Esophagus squamous epithelium (tissue), 4 donors: ENCODE data around the gene NDUFS5.

ENCODE experiments used
- POLR2A ChIP-seq, 4 donors: fragments of 450-650 bp; IDR thresholded peaks; one replicate each; pipeline ENCODE4 v1.6.1; 2017; ENCODE audit warnings: antibody characterized with exemption in 4 of 4, mild to moderate bottlenecking in 4 of 4, moderate library complexity in 3 of 4
- TF ChIP-seq, protein P1 (sequence below), 6 experiments: fragments of 450-650 bp in 4 of 6; fragments of 200-600 bp in 2 of 6; sonication (generic) in 2 of 6; IDR thresholded peaks; one replicate each; pipeline ENCODE4 v1.5.1; 2016 to 2019; ENCODE audit warnings: antibody characterized with exemption in 6 of 6, mild to moderate bottlenecking in 4 of 6, moderate library complexity in 4 of 6

- TF ChIP-seq, protein P1, sequence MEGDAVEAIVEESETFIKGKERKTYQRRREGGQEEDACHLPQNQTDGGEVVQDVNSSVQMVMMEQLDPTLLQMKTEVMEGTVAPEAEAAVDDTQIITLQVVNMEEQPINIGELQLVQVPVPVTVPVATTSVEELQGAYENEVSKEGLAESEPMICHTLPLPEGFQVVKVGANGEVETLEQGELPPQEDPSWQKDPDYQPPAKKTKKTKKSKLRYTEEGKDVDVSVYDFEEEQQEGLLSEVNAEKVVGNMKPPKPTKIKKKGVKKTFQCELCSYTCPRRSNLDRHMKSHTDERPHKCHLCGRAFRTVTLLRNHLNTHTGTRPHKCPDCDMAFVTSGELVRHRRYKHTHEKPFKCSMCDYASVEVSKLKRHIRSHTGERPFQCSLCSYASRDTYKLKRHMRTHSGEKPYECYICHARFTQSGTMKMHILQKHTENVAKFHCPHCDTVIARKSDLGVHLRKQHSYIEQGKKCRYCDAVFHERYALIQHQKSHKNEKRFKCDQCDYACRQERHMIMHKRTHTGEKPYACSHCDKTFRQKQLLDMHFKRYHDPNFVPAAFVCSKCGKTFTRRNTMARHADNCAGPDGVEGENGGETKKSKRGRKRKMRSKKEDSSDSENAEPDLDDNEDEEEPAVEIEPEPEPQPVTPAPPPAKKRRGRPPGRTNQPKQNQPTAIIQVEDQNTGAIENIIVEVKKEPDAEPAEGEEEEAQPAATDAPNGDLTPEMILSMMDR (IDR thresholded peaks at IDR 0.05): no peak
- no peak for TF ChIP-seq POLR2A (IDR thresholded peaks at IDR 0.05)
Observed at GRCh38 chr1:38997901-38998190, 28.3 kb upstream of the NDUFS5 start.
